Ramos (cell line): ENCODE data around the gene RABEPK.
"Not testable (repeated sequence)": the region's sequence is repeated elsewhere in the genome, so short reads cannot be mapped to it uniquely, and the experiment has no call there.

Experiments
- in situ Hi-C: fragments of 300-500 bp; cut with MboI; formaldehyde crosslinking; loops from one replicate; pipeline ENCODE4 v1.14.3; 2022; ENCODE audit warnings: low sequenced_read_pairs; ENCODE audit not compliant: unreplicated experiment

The RABEPK gene, protein sequence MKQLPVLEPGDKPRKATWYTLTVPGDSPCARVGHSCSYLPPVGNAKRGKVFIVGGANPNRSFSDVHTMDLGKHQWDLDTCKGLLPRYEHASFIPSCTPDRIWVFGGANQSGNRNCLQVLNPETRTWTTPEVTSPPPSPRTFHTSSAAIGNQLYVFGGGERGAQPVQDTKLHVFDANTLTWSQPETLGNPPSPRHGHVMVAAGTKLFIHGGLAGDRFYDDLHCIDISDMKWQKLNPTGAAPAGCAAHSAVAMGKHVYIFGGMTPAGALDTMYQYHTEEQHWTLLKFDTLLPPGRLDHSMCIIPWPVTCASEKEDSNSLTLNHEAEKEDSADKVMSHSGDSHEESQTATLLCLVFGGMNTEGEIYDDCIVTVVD

DNA sequence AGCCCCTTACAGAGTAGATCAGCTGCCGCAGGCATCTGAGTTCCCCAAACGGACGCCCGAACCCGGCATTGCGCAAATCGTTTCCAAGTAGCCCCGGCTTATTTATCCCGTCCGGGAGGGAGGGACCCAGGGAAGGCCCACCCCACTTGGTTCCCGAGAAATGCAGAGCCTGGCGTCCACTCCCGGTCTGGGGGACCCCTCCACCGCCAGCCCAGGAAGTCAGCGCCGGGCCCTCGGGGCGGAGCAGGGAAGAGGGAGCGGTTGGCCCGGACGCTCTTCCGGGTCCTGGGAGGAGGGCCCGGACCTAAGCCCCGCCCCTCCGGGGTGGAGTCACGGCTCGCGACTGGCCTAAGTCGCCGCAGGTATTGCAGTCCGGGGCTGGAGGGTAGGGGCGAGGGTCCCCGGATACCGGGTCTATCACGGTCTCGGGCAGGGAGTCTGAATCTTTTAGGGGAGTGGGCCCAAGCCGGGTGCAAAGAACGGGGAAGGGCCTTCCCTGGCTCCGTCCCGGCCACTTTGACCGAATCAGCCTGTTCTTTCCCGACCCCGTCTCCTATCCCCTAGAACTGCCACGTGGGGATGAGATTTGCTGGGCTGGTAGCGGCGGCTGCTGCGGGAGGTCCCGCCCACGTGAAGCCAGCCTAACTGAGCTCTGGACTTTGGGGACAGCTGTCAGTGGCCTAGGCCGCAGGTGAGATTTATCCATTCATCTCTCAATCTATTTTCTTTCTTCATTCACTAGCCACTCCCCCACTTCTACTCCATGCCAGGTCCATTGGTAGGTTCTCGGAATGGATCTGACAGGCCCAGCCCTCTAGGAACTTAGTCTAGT, at the start of gene RABEPK:
RABEPK (plus strand) TSS at position 327 of the 832 bp plus-strand sequence. CDS start 2,472 bp downstream, outside the sequence.
- in situ Hi-C loops: no loop called here

GRCh38 chr9:125151730-125152129, 48.6 kb upstream of the RABEPK start:
- in situ Hi-C loops: no loop called here

GRCh38 chr9:125153712-125154367, 46.5 kb upstream of the RABEPK start:
- in situ Hi-C loops: no loop called here

DNA sequence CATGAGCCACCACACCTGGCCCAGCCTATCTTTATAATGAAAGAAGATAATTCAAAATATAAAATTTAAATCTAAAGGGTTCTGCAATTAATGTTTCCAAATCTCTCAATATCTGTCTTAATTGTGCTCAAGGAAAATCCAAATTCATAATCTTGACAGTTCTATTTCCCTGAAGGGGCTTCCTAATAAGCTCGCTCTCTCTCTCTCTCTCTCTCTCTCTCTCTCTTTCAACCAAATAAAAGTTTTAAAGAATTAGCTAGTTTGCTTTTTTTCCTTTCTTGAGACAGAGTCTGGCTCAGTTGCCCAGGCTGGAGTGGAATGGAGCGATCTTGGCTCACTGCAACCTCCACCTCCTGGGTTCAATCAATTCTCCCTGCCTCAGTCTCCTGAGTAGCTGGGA, 43.8 kb upstream of the RABEPK start:
- in situ Hi-C loops: no loop called here

- in situ Hi-C loops: no loop called here
Observed at GRCh38 chr9:125160750-125161149, 39.6 kb upstream of the RABEPK start.

- in situ Hi-C loops: no loop called here
Observed at GRCh38 chr9:125161284-125161918, 38.9 kb upstream of the RABEPK start.

DNA sequence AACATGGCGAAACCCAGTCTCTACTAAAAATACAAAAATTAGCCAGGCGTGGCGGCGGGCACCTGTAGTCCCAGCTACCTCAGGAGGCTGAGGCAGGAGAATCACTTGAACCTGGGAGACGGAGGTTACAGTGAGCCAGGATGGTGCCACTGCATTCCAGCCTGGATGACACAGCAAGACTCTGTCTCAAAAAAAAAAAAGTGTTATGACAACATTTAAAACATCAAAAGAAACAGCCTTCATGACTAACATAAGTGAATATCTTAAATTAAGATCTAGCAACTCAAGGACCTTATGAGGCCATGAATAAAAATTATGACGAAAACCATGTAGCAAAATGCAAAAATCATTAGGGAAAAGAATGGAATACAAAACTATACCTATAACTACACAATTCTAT, 37.5 kb upstream of the RABEPK start:
- in situ Hi-C loops: not testable (repeated sequence)

DNA sequence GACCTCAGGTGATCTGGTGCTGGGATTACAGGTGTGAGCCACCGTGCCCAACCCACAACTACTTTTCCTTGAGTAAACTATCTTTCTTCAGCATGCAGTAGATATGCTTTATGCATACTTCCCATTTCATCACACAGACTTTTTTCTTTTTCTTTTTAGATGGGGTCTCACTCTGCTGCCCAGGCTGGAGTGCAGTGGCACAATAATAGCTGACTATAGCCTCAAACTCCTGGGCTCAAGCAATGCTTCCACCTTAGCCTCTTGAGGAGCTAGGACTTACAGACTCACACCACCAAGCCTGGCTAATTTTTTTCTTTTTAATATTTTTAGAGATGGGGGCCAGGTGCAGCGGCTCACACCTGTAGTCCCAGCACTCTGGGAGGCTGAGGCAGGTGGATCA, 33.6 kb upstream of the RABEPK start:
- in situ Hi-C loops: no loop called here

DNA sequence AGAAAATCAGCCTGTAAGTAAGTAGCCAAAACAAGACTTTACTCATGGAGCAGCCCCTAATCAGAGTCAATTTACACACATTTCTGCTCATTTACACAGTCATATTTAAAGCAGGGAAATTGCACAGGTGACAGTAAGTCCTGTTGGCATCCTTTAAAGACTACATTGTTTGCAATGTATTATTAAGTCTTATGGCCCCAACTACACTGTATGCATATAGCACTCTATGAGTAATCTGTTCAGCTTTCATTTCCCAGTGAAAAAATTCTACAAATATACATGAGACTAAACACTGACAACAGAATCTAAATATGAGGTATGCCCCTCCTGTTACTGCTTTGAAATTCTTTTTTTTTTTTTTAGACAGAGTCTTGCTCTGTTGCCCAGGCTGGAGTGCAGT, 30.4 kb upstream of the RABEPK start:
- in situ Hi-C loops: no loop called here

GRCh38 chr9:125172031-125172755, 28.1 kb upstream of the RABEPK start:
- in situ Hi-C loops: no loop called here

GRCh38 chr9:125176636-125177035, 23.7 kb upstream of the RABEPK start:
- in situ Hi-C loops: no loop called here

- in situ Hi-C loops: no loop called here
Observed at GRCh38 chr9:125177888-125178287, 22.5 kb upstream of the RABEPK start.

DNA sequence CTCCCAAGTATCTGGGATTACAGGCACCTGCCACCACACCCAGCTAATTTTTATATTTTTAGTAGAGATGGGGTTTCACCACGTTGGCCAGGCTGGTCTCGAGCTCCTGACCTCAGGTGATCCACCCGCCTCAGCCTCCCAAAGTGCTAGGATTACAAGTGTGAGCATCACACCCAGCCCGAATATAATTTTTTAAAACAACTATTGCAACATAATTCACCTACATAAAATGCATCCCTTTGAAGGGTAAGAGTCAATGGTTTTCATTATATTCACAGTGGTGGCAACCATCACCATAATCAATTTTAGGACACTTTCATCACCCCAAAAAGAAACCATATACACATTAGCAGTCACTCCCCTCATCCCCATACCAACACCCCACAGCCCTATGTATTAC, 20.6 kb upstream of the RABEPK start:
- in situ Hi-C loops: not testable (repeated sequence)

GRCh38 chr9:125180876-125181275, 19.5 kb upstream of the RABEPK start:
- in situ Hi-C loops: no loop called here

DNA sequence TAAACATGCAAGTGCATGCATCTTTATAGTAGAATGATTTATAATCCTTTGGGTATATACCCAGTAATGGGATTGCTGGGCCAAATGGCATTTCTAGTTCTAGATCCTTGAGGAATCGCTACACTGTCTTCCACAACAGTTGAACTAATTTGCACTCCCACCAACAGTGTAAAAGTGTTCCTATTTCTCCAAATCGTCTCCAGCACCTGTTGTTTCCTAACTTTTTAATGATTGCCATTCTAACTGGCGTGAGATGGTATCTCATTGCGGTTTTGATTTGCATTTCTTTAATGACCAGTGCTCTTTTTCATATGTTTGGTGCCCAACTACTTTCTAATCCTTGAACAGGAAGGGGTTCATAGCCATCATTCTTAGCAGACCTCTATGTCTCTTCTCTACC, 18.6 kb upstream of the RABEPK start:
- in situ Hi-C loops: not testable (repeated sequence)

GRCh38 chr9:125183054-125183453, 17.3 kb upstream of the RABEPK start:
- in situ Hi-C loops: no loop called here

GRCh38 chr9:125183561-125183960, 16.8 kb upstream of the RABEPK start:
- in situ Hi-C loops: no loop called here

DNA sequence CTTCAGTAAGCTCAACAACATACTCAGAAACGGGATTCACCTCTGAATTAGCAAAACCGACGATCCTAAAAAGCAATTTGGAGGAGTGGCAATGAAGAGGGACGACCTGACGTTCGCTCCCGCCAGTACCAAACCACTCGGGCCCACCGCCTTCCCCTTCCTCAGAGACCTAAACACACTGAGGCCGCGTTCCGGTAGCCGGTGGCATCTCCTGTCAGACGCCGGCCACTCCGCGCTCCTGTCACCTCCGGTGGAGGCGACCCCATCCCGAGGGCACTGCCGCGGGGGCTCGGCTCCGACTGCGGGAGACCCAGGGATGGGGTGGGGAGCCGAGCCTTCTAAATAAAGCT, 11.4 kb upstream of the RABEPK start:
- in situ Hi-C loops: no loop called here

GRCh38 chr9:125189361-125190289, 10.7 kb upstream of the RABEPK start, which contains the start of gene PPP6C:
Gene PPP6C, minus strand, starts transcription at chr9:125189803. Its CDS starts 85 bp downstream, at chr9:125189718.
- in situ Hi-C loops: no loop called here
